MM.1S (cell line): ENCODE measurements around the gene IQCM.

Source experiments
- DNase-seq: peaks from one replicate; pipeline ENCODE4 v3.0.0-alpha.2; 2015
- H2AFZ ChIP-seq: fragments of 300-600 bp; sonication (generic); 2 replicates; pipeline ENCODE4 v1.6.0; 2016; ENCODE audit warnings: antibody characterized with exemption, low read length
- H3F3A ChIP-seq: fragments of 300-600 bp; sonication (generic); 2 replicates; pipeline ENCODE4 v1.6.1; 2016; ENCODE audit warnings: mild to moderate bottlenecking, antibody characterized with exemption, low read length, moderate library complexity, mixed read lengths; ENCODE audit not compliant: insufficient read depth
- H3K27ac ChIP-seq: fragments of 300-600 bp; sonication (generic); 2 replicates; pipeline ENCODE4 v1.5.1; 2016; ENCODE audit warnings: mild to moderate bottlenecking, low read length
- H3K27me3 ChIP-seq: fragments of 300-600 bp; sonication (generic); replicated peaks from 2 replicates; pipeline ENCODE4 v1.6.0; 2016; ENCODE audit warnings: low read length; ENCODE audit not compliant: insufficient read depth
- H3K36me3 ChIP-seq: fragments of 300-600 bp; sonication (generic); replicated peaks from 2 replicates; pipeline ENCODE4 v1.6.1; 2016; ENCODE audit warnings: mild to moderate bottlenecking, low read length, mixed read lengths; ENCODE audit not compliant: insufficient read depth
- H3K4me1 ChIP-seq: fragments of 300-600 bp; sonication (generic); 2 replicates; pipeline ENCODE4 v1.6.1; 2016; ENCODE audit warnings: low read length, mixed read lengths
- H3K4me2 ChIP-seq: fragments of 300-600 bp; sonication (generic); 2 replicates; pipeline ENCODE4 v1.6.0; 2016; ENCODE audit warnings: low read depth, low read length
- H3K4me3 ChIP-seq: fragments of 300-600 bp; sonication (generic); 2 replicates; pipeline ENCODE4 v1.5.1; 2016; ENCODE audit warnings: low read length, mixed read lengths
- H3K79me2 ChIP-seq: fragments of 300-600 bp; sonication (generic); 2 replicates; pipeline ENCODE4 v1.6.1; 2016; ENCODE audit warnings: mixed run types, low read length, mixed read lengths
- H3K9ac ChIP-seq: fragments of 300-600 bp; sonication (generic); 2 replicates; pipeline ENCODE4 v1.6.1; 2016; ENCODE audit warnings: low read length, mixed read lengths
- H3K9me2 ChIP-seq: fragments of 300-600 bp; sonication (generic); replicated peaks from 2 replicates; pipeline ENCODE4 v1.6.1; 2016; ENCODE audit warnings: mild to moderate bottlenecking, low read length, mixed read lengths; ENCODE audit not compliant: insufficient read depth
- H3K9me3 ChIP-seq: fragments of 300-600 bp; sonication (generic); replicated peaks from 2 replicates; pipeline ENCODE4 v1.6.1; 2016; ENCODE audit warnings: mild to moderate bottlenecking, low read length, mixed read lengths; ENCODE audit not compliant: insufficient read depth
- H4K20me1 ChIP-seq: fragments of 300-600 bp; sonication (generic); 2 replicates; pipeline ENCODE4 v1.6.1; 2016; ENCODE audit warnings: mild to moderate bottlenecking, low read length, moderate library complexity, mixed read lengths; ENCODE audit not compliant: insufficient read depth
- CTCF ChIP-seq: fragments of 300-600 bp; sonication (generic); IDR thresholded peaks from 2 replicates; pipeline ENCODE4 v1.5.1; 2016; ENCODE audit warnings: antibody characterized with exemption, low read length, mixed read lengths
- EZH2 ChIP-seq: fragments of 300-600 bp; sonication (generic); optimal IDR thresholded peaks from 2 replicates; pipeline ENCODE3; 2017; ENCODE audit warnings: low read depth, mild to moderate bottlenecking, antibody characterized with exemption, low read length, mixed read lengths
- EZH2phosphoT487 ChIP-seq: fragments of 300-600 bp; sonication (generic); IDR thresholded peaks from 2 replicates; pipeline ENCODE4 v1.6.1; 2018; ENCODE audit warnings: antibody characterized with exemption, low read length

Gene IQCM

GRCh38 chr4:149781150-149781549 lies 34.5 kb downstream of the IQCM start:
- Histone ChIP-seq H3K9me3 (no peaks in the 10 kb centered on the region), H4K20me1 (no peaks in the 10 kb centered on the region), H2AFZ (no peak overlapping the region), H3K36me3 (no peaks in the 10 kb centered on the region), H3K4me2 (no peak overlapping the region), H3K4me3 (no peak overlapping the region), H3K27me3 (no peaks in the 10 kb centered on the region), H3K79me2 (no peaks in the 10 kb centered on the region), H3K9ac (no peak overlapping the region), H3K4me1 (no peaks in the 10 kb centered on the region), H3K27ac (no peak overlapping the region), H3F3A (no peaks in the 10 kb centered on the region), H3K9me2 (no peaks in the 10 kb centered on the region)
- no peak for DNase-seq
- TF ChIP-seq EZH2phosphoT487 (no peak), CTCF (no peak), EZH2 (no peak)

GRCh38 chr4:149768477-149768876 lies 47.2 kb downstream of the IQCM start:
- H3K27ac ChIP-seq, result no peak overlapping the region
- H3K79me2 ChIP-seq, result no peaks in the 10 kb centered on the region
- TF ChIP-seq EZH2 (no peak), EZH2phosphoT487 (no peak), CTCF (no peak)
- DNase-seq, result no peak
- no peaks in the 10 kb centered on the region for H3K36me3 ChIP-seq
- H3K9me3 ChIP-seq, result no peaks in the 10 kb centered on the region
- no peak overlapping the region for H2AFZ ChIP-seq
- H3K9me2 ChIP-seq, result no peaks in the 10 kb centered on the region
- H4K20me1 ChIP-seq, result no peaks in the 10 kb centered on the region
- H3K4me2 ChIP-seq, result no peak overlapping the region
- H3K27me3 ChIP-seq, result no peaks in the 10 kb centered on the region
- no peak overlapping the region for H3K4me3 ChIP-seq
- no peaks in the 10 kb centered on the region for H3K4me1 ChIP-seq
- H3K9ac ChIP-seq, result no peak overlapping the region
- H3F3A ChIP-seq, result no peaks in the 10 kb centered on the region

- Histone ChIP-seq H3K4me1 (no peaks in the 10 kb centered on the region), H3K4me3 (no peak overlapping the region), H4K20me1 (no peaks in the 10 kb centered on the region), H3K27ac (no peak overlapping the region), H3K36me3 (no peaks in the 10 kb centered on the region), H3F3A (no peaks in the 10 kb centered on the region), H3K9me2 (no peaks in the 10 kb centered on the region), H3K27me3 (no peaks in the 10 kb centered on the region), H3K9me3 (no peaks in the 10 kb centered on the region), H3K4me2 (no peak overlapping the region), H3K79me2 (no peaks in the 10 kb centered on the region), H2AFZ (no peak overlapping the region), H3K9ac (no peak overlapping the region)
- TF ChIP-seq EZH2phosphoT487 (no peak), EZH2 (no peak), CTCF (no peak)
- no peak for DNase-seq
Observed at GRCh38 chr4:149766135-149766534, 49.5 kb downstream of the IQCM start.

- Histone ChIP-seq H3K4me3 (no peak overlapping the region), H3K27me3 (no peaks in the 10 kb centered on the region), H3K27ac (no peak overlapping the region), H3K9me2 (no peaks in the 10 kb centered on the region), H3F3A (no peaks in the 10 kb centered on the region), H3K36me3 (no peaks in the 10 kb centered on the region), H2AFZ (no peak overlapping the region), H3K79me2 (no peaks in the 10 kb centered on the region), H3K4me1 (no peaks in the 10 kb centered on the region), H3K9ac (no peak overlapping the region), H3K9me3 (no peaks in the 10 kb centered on the region), H4K20me1 (no peaks in the 10 kb centered on the region), H3K4me2 (no peak overlapping the region)
- no peak for TF ChIP-seq EZH2
- TF ChIP-seq CTCF, result no peak
- TF ChIP-seq EZH2phosphoT487, result no peak
- DNase-seq, result no peak
Observed at GRCh38 chr4:149765630-149766029, 50.0 kb downstream of the IQCM start.
